ENCODE results near the gene CCNJL.

DNA sequence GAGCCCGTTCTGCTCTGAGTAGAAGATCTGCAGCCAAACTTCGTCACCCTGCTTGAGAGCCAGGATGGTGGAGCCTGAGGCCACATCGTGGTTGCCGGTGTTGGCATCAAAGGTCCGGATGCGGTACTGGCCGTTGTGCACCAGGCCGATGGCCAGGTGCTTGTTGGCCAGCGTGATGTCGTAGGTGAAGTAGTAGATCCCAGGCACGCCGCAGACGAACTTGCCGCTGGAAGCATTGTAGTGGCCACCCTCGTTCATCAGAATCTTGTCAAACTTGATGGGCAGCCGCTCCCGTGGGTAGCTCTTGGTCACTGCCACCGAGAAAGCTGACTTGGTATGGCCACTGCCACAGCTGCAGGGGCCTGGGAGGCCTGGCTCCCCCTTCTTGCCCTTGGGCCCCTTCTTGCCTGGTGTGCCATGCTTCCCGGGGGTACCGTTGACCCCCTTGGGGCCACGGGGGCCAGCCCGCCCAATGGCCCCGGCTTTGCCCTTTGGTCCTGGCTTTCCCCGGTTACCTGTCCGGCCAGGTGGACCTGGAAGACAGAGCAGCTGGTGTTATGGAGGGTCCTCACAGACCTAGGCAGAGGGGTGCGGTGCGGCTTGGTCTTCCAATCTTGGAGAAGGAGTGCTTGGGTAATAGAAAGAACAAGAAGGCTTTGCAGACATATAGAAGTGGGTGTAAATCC lies 37.0 kb upstream of the CCNJL start:
- TF ChIP-seq POLR2AphosphoS5 (IDR thresholded peaks at IDR 0.05; ENCODE audit: low read depth, low read length) (no peak), SPI1 (IDR thresholded peaks at IDR 0.05; ENCODE audit: low read depth, low read length) (no peak), POLR2A (IDR thresholded peaks at IDR 0.05; ENCODE audit: low read depth, low read length) (no peak), TAF1 (IDR thresholded peaks at IDR 0.05; ENCODE audit: low read depth, low read length) (no peak)
